Endodermal cell (in vitro differentiated cells): ENCODE results near the gene MBD3L5. TPM values are rescaled to one million over a fixed set of nuclear protein-coding genes. Genes with fewer than 3 reads are reported as not detected.
"Not testable (repeated sequence)": the region's sequence is repeated elsewhere in the genome, so short reads cannot be mapped to it uniquely, and the experiment has no call there.

Experiments used
- DNase-seq: peaks from one replicate; pipeline ENCODE4 v3.0.0-alpha.2; 2017
- H3K27ac ChIP-seq: 2 replicates; pipeline ENCODE4 v1.5.1; 2013; ENCODE audit warnings: mild to moderate bottlenecking, low read depth, low read length, moderate library complexity
- H3K27me3 ChIP-seq: 2 replicates; pipeline ENCODE4 v1.6.1; 2013; ENCODE audit warnings: mild to moderate bottlenecking, low read length, moderate library complexity; ENCODE audit not compliant: insufficient read depth, control insufficient read depth, poor library complexity, severe bottlenecking
- H3K36me3 ChIP-seq: 2 replicates; pipeline ENCODE4 v1.7.0; 2013; ENCODE audit warnings: mild to moderate bottlenecking, low read length, moderate library complexity; ENCODE audit not compliant: control insufficient read depth, insufficient read depth
- H3K4me1 ChIP-seq: one replicate; pipeline ENCODE4 v1.7.0; 2013; ENCODE audit warnings: low read length; ENCODE audit not compliant: control insufficient read depth, insufficient read depth
- H3K4me3 ChIP-seq: 2 replicates; pipeline ENCODE4 v1.5.1; 2013; ENCODE audit warnings: mild to moderate bottlenecking, low read length, moderate library complexity
- H3K9ac ChIP-seq: 2 replicates; pipeline ENCODE4 v1.6.1; 2013; ENCODE audit warnings: mild to moderate bottlenecking, low read length, moderate library complexity; ENCODE audit not compliant: poor library complexity, severe bottlenecking; ENCODE audit errors: extremely low read depth
- H3K9me3 ChIP-seq: 2 replicates; pipeline ENCODE4 v1.6.1; 2013; ENCODE audit warnings: mild to moderate bottlenecking, low read length, moderate library complexity; ENCODE audit not compliant: control insufficient read depth
- H3K27ac Mint-ChIP-seq: 2 replicates; pipeline ENCODE4 v1.8.0; 2020; ENCODE audit warnings: mixed read lengths
- H3K27me3 Mint-ChIP-seq: 2 replicates; pipeline ENCODE4 v1.8.0; 2021; ENCODE audit warnings: mild to moderate bottlenecking, mixed read lengths; ENCODE audit not compliant: insufficient read depth
- H3K36me3 Mint-ChIP-seq: 2 replicates; pipeline ENCODE4 v1.8.0; 2020; ENCODE audit warnings: low read depth, mixed read lengths
- H3K4me1 Mint-ChIP-seq: 2 replicates; pipeline ENCODE4 v1.8.0; 2020; ENCODE audit warnings: mixed read lengths
- H3K4me3 Mint-ChIP-seq: 2 replicates; pipeline ENCODE4 v1.8.0; 2020; ENCODE audit warnings: mild to moderate bottlenecking, moderate library complexity, mixed read lengths
- H3K9me3 Mint-ChIP-seq: 2 replicates; pipeline ENCODE4 v1.8.0; 2020; ENCODE audit warnings: mild to moderate bottlenecking, mixed read lengths
- CTCF ChIP-seq: fragments of 200-600 bp; sonication (generic); conservative IDR thresholded peaks from 2 replicates; pipeline ENCODE4 v1.5.0; 2021; ENCODE audit warnings: antibody characterized with exemption, mild to moderate bottlenecking
- WGBS, 2 experiments: methylation state at CpG; one replicate each; pipeline versions ENCODE4 v1.1.5 to v1.1.7; 2013; ENCODE audit warnings: missing lambda C conversion rate in 2 of 2, mixed read lengths in 1 of 2; ENCODE audit not compliant: insufficient coverage in 1 of 2, insufficient read length in 1 of 2; 5-methylcytosine and 5-hydroxymethylcytosine counted together
- total RNA-seq, 2 donors: library from RNA; stranded (reverse); fragmentation: NEBNext Ultra II Directional in 1 of 2; extraction: Animal tissue kit (Norgen Biotek cat#: 25700) in 1 of 2; gene quantifications; 2 replicates in 1 of 2; 3 replicates in 1 of 2; pipeline ENCODE4 v1.2.1, GENCODE V29; 2021

The MBD3L5 gene
- total RNA-seq, 2 donors from 2014 or later = not detected

GRCh38 chr19:7010722-7011593 lies 19.4 kb upstream of the MBD3L5 start:
- no peak overlapping the region for H3K27ac Mint-ChIP-seq
- Histone ChIP-seq H3K4me1 (no peaks in the 10 kb centered on the region), H3K9ac (no peak overlapping the region), H3K9me3 (peaks cover 48% of the 10 kb centered on the region), H3K27ac (no peak overlapping the region), H3K27me3 (no peaks in the 10 kb centered on the region), H3K4me3 (no peak overlapping the region), H3K36me3 (no peaks in the 10 kb centered on the region)
- H3K9me3 Mint-ChIP-seq = peaks cover 83% of the 10 kb centered on the region
- 82 to 87% methylated on average over 9 to 11 of the region's 12 CpGs for WGBS, 2 experiments
- H3K4me1 Mint-ChIP-seq = no peaks in the 10 kb centered on the region
- no peak overlapping the region for H3K4me3 Mint-ChIP-seq
- no peak for TF ChIP-seq CTCF
- H3K36me3 Mint-ChIP-seq = no peaks in the 10 kb centered on the region
- DNase-seq = no peak
- peaks cover 2% of the 10 kb centered on the region for H3K27me3 Mint-ChIP-seq

GRCh38 chr19:7013678-7014077 lies 16.7 kb upstream of the MBD3L5 start:
- Mint-ChIP-seq H3K4me1 (no peaks in the 10 kb centered on the region), H3K27me3 (peaks cover 2% of the 10 kb centered on the region), H3K4me3 (no peak overlapping the region), H3K27ac (no peak overlapping the region), H3K9me3 (peaks cover 83% of the 10 kb centered on the region), H3K36me3 (no peaks in the 10 kb centered on the region)
- Histone ChIP-seq H3K27ac (no peak overlapping the region), H3K9ac (no peak overlapping the region), H3K4me3 (no peak overlapping the region), H3K4me1 (no peaks in the 10 kb centered on the region), H3K27me3 (no peaks in the 10 kb centered on the region), H3K9me3 (peaks cover 53% of the 10 kb centered on the region), H3K36me3 (no peaks in the 10 kb centered on the region)
- WGBS, 2 experiments = 41 to 78% methylated on average over 4 of the region's 4 CpGs
- DNase-seq = no peak
- no peak for TF ChIP-seq CTCF

DNA sequence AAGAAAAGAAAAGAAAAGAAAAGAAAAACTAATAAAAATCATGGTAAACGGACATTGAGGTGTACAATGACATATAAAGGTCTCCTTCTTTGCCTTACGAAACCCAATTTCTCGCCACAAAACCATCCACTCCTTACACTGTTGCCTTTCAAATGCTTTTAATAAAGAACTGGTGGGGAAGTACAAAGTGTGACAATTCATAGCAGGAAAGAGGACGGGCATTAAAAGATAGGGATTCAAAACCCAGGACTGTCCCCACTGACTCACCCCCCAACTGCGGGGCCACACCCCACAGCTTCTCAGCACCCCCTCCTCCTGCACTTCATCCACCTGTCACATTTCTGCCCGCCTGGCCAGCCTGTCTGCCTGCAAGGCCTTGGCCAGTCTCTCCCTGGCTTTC lies 11.6 kb upstream of the MBD3L5 start:
- no peaks in the 10 kb centered on the region for H3K4me1 ChIP-seq
- peaks cover 40% of the 10 kb centered on the region for H3K9me3 Mint-ChIP-seq
- H3K36me3 Mint-ChIP-seq = no peaks in the 10 kb centered on the region
- H3K27me3 Mint-ChIP-seq = no peaks in the 10 kb centered on the region
- H3K4me1 Mint-ChIP-seq = no peaks in the 10 kb centered on the region
- H3K4me3 Mint-ChIP-seq = no peak overlapping the region
- no peak overlapping the region for H3K9ac ChIP-seq
- H3K27ac Mint-ChIP-seq = no peak overlapping the region
- H3K36me3 ChIP-seq = no peaks in the 10 kb centered on the region
- no peak for TF ChIP-seq CTCF
- DNase-seq = no peak
- H3K27me3 ChIP-seq = no peaks in the 10 kb centered on the region
- H3K27ac ChIP-seq = no peak overlapping the region
- WGBS, 2 experiments = 75% methylated on average over 4 of the region's 6 CpGs; no CpG with 5 or more reads in 1 of the 2 experiments
- H3K9me3 ChIP-seq = peaks cover 26% of the 10 kb centered on the region
- no peak overlapping the region for H3K4me3 ChIP-seq

- not testable (repeated sequence) for H3K36me3 Mint-ChIP-seq, H3K27ac ChIP-seq, H3K4me1 Mint-ChIP-seq, H3K9ac ChIP-seq, H3K4me1 ChIP-seq, H3K4me3 ChIP-seq, H3K27me3 ChIP-seq, H3K9me3 ChIP-seq, H3K27me3 Mint-ChIP-seq, H3K36me3 ChIP-seq, DNase-seq, H3K27ac Mint-ChIP-seq, H3K4me3 Mint-ChIP-seq
- no CpG with 5 or more reads among the region's 6 CpGs for WGBS, 2 experiments
- peaks cover 22% of the 10 kb centered on the region for H3K9me3 Mint-ChIP-seq
Observed at GRCh38 chr19:7021331-7021730, 9.0 kb upstream of the MBD3L5 start, which contains the start of gene MBD3L2B. TSS of gene MBD3L2B (minus strand) at chr19:7021431. CDS start at chr19:7021397, 34 bp downstream.

DNA sequence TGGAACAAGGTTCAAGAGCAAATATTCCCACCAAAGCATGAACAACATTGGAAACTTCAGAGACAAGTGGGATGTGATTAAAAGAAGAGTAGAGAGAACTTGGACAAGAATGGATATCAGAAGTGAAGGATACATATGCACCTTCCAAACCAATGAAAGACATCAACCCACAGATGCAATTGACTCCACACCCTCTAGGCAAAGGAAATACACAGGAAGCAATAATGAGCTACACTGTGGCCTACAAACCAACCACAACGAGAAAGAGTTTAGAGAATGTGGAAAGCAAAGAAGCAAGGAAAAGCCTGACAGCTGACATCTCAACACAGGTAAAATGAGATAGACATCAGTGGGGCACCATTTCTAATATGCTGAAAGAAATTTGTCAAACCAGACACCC lies 1.6 kb upstream of the MBD3L5 start:
- H3K4me1 Mint-ChIP-seq, H3K27ac Mint-ChIP-seq, DNase-seq, H3K4me1 ChIP-seq, H3K27me3 ChIP-seq, H3K36me3 Mint-ChIP-seq, H3K9me3 Mint-ChIP-seq, H3K36me3 ChIP-seq, H3K9me3 ChIP-seq, H3K27ac ChIP-seq, H3K4me3 Mint-ChIP-seq, H3K4me3 ChIP-seq, H3K9ac ChIP-seq, H3K27me3 Mint-ChIP-seq: not testable (repeated sequence)
- WGBS, 2 experiments = no CpG with 5 or more reads among the region's 1 CpG
